Neural cell (in vitro differentiated cells): ENCODE data around the gene ELOVL7. TPM values are rescaled to one million over a fixed set of nuclear protein-coding genes. Genes with fewer than 3 reads are reported as not detected.

Experiments
- H2AFZ ChIP-seq: fragments of 200-600, 300-800 bp; sonication (generic), shearing (Covaris generic); 2 replicates; pipeline ENCODE4 v1.6.0; 2014; ENCODE audit warnings: low read depth, mild to moderate bottlenecking, antibody characterized with exemption, low read length, moderate library complexity
- H3F3A ChIP-seq: fragments of 200-600 bp; shearing (Covaris generic); 2 replicates; pipeline ENCODE4 v1.6.1; 2016; ENCODE audit warnings: mild to moderate bottlenecking, moderate library complexity, mixed read lengths, antibody characterized with exemption, low read length; ENCODE audit not compliant: insufficient read depth, poor library complexity, severe bottlenecking
- H3K27ac ChIP-seq: fragments of 200-600, 300-800 bp; sonication (generic), shearing (Covaris generic); 2 replicates; pipeline ENCODE4 v1.5.1; 2014; ENCODE audit warnings: mild to moderate bottlenecking, low read length, moderate library complexity
- H3K27me3 ChIP-seq: fragments of 300-800, 200-600 bp; sonication (generic), shearing (Covaris generic); 2 replicates; pipeline ENCODE4 v1.6.0; 2014; ENCODE audit warnings: mild to moderate bottlenecking, low read depth, low read length, moderate library complexity; ENCODE audit not compliant: insufficient read depth
- H3K36me3 ChIP-seq: fragments of 300-800, 200-600 bp; sonication (generic), shearing (Covaris generic); 2 replicates; pipeline ENCODE4 v1.5.1; 2014; ENCODE audit warnings: mild to moderate bottlenecking, antibody characterized with exemption, low read length, moderate library complexity; ENCODE audit not compliant: insufficient read depth
- H3K4me2 ChIP-seq: fragments of 300-800, 200-600 bp; sonication (generic), shearing (Covaris generic); 2 replicates; pipeline ENCODE4 v1.6.0; 2014; ENCODE audit warnings: mild to moderate bottlenecking, low read length
- H3K4me3 ChIP-seq: fragments of 300-800, 200-600 bp; sonication (generic), shearing (Covaris generic); 2 replicates; pipeline ENCODE4 v1.5.1; 2014; ENCODE audit warnings: mild to moderate bottlenecking, low read length, moderate library complexity
- H3K79me2 ChIP-seq: fragments of 200-600 bp; shearing (Covaris generic); replicated peaks from 2 replicates; pipeline ENCODE4 v1.6.0; 2014; ENCODE audit warnings: mild to moderate bottlenecking, low read length, moderate library complexity; ENCODE audit not compliant: insufficient read depth
- H3K9ac ChIP-seq: fragments of 300-800, 200-600 bp; sonication (generic), shearing (Covaris generic); 2 replicates; pipeline ENCODE4 v1.6.1; 2016; ENCODE audit warnings: mild to moderate bottlenecking, low read length, mixed read lengths
- H3K9me2 ChIP-seq: fragments of 200-600 bp; shearing (Covaris generic); 2 replicates; pipeline ENCODE4 v1.6.1; 2016; ENCODE audit warnings: mild to moderate bottlenecking, low read length, mixed read lengths; ENCODE audit not compliant: insufficient read depth
- H3K9me3 ChIP-seq: fragments of 200-600, 300-800 bp; sonication (generic), shearing (Covaris generic); 2 replicates; pipeline ENCODE4 v1.6.1; 2016; ENCODE audit warnings: mild to moderate bottlenecking, mixed run types, low read length, moderate library complexity, mixed read lengths
- H4K20me1 ChIP-seq: fragments of 200-600 bp; shearing (Covaris generic); 2 replicates; pipeline ENCODE4 v1.6.1; 2016; ENCODE audit warnings: mild to moderate bottlenecking, mixed run types; ENCODE audit not compliant: insufficient read depth
- CTCF ChIP-seq: fragments of 450-650 bp; IDR thresholded peaks from 2 replicates; pipeline ENCODE4 v1.5.1; 2014; ENCODE audit warnings: antibody characterized with exemption, mild to moderate bottlenecking, moderate library complexity; ENCODE audit not compliant: poor library complexity, severe bottlenecking
- EP300 ChIP-seq: fragments of 450-650 bp; conservative IDR thresholded peaks from 2 replicates; pipeline ENCODE4 v1.6.1; 2014; ENCODE audit warnings: antibody characterized with exemption, mild to moderate bottlenecking, moderate library complexity; ENCODE audit not compliant: poor library complexity, severe bottlenecking
- EZH2 ChIP-seq: fragments of 200-600, 300-800 bp; shearing (Covaris generic), sonication (generic); IDR thresholded peaks from 2 replicates; pipeline ENCODE4 v1.6.1; 2014; ENCODE audit warnings: antibody characterized with exemption, low read length, borderline replicate concordance, mild to moderate bottlenecking; ENCODE audit not compliant: insufficient read depth, poor library complexity, severe bottlenecking
- MXI1 ChIP-seq: fragments of 450-650 bp; conservative IDR thresholded peaks from 2 replicates; pipeline ENCODE4 v1.6.1; 2014; ENCODE audit warnings: antibody characterized with exemption, mild to moderate bottlenecking; ENCODE audit not compliant: poor library complexity, severe bottlenecking
- POLR2AphosphoS5 ChIP-seq: IDR thresholded peaks from 2 replicates; pipeline ENCODE4 v1.6.1; 2012
- RAD21 ChIP-seq: fragments of 450-650 bp; conservative IDR thresholded peaks from 2 replicates; pipeline ENCODE4 v1.6.1; 2014; ENCODE audit warnings: antibody characterized with exemption, mild to moderate bottlenecking, moderate library complexity
- REST ChIP-seq: IDR thresholded peaks from 2 replicates; pipeline ENCODE4 v1.6.1; 2012; ENCODE audit warnings: borderline replicate concordance
- SMC3 ChIP-seq: fragments of 450-650 bp; conservative IDR thresholded peaks from 2 replicates; pipeline ENCODE4 v1.6.1; 2014; ENCODE audit warnings: antibody characterized with exemption, mild to moderate bottlenecking, moderate library complexity; ENCODE audit not compliant: poor library complexity
- TAF1 ChIP-seq: IDR thresholded peaks from 2 replicates; pipeline ENCODE4 v1.6.1; 2012; ENCODE audit warnings: low read depth
- polyA plus RNA-seq: library from polyadenylated mRNA; depleted of rRNA; stranded (reverse); fragments of >200 nt; gene quantifications from 2 replicates; pipeline ENCODE4 v1.2.3, GENCODE V29; 2014

Gene ELOVL7
- polyA plus RNA-seq, 1 donor from 2014 or later: 3.9 TPM

- Histone ChIP-seq H3K36me3 (no peaks in the 10 kb centered on the region), H3K4me3 (no peak overlapping the region), H3K9me2 (no peaks in the 10 kb centered on the region), H3K9me3 (no peaks in the 10 kb centered on the region), H3K4me2 (no peak overlapping the region), H3F3A (no peaks in the 10 kb centered on the region), H3K9ac (no peak overlapping the region), H2AFZ (no peak overlapping the region), H4K20me1 (no peaks in the 10 kb centered on the region), H3K27me3 (no peaks in the 10 kb centered on the region), H3K79me2 (no peaks in the 10 kb centered on the region), H3K27ac (no peak overlapping the region)
- no peak for TF ChIP-seq EP300
- no peak for TF ChIP-seq TAF1
- no peak for TF ChIP-seq EZH2
- TF ChIP-seq REST: no peak
- no peak for TF ChIP-seq CTCF
- no peak for TF ChIP-seq MXI1
- no peak for TF ChIP-seq SMC3
- TF ChIP-seq POLR2AphosphoS5: no peak
- no peak for TF ChIP-seq RAD21
Observed at GRCh38 chr5:60802986-60803385, 41.1 kb downstream of the ELOVL7 start.

- H3K4me2 ChIP-seq: no peak overlapping the region
- no peaks in the 10 kb centered on the region for H3K79me2 ChIP-seq
- no peaks in the 10 kb centered on the region for H3F3A ChIP-seq
- no peaks in the 10 kb centered on the region for H3K36me3 ChIP-seq
- no peaks in the 10 kb centered on the region for H3K9me3 ChIP-seq
- TF ChIP-seq RAD21: no peak
- TF ChIP-seq SMC3: no peak
- TF ChIP-seq MXI1: no peak
- TF ChIP-seq EP300: no peak
- TF ChIP-seq POLR2AphosphoS5: no peak
- TF ChIP-seq CTCF: no peak
- TF ChIP-seq EZH2: no peak
- TF ChIP-seq REST: no peak
- no peak for TF ChIP-seq TAF1
- H3K27me3 ChIP-seq: no peaks in the 10 kb centered on the region
- H2AFZ ChIP-seq: no peak overlapping the region
- no peak overlapping the region for H3K27ac ChIP-seq
- H3K4me3 ChIP-seq: no peak overlapping the region
- H3K9me2 ChIP-seq: no peaks in the 10 kb centered on the region
- H3K9ac ChIP-seq: no peak overlapping the region
- no peaks in the 10 kb centered on the region for H4K20me1 ChIP-seq
Observed at GRCh38 chr5:60802226-60802625, 41.8 kb downstream of the ELOVL7 start.
